NCI-H446 (cell line): ENCODE measurements around the gene C2orf72.

Experiments
- DNase-seq, 2 experiments: peaks; one replicate each; lab custom pipeline; 2025; lab: John Stamatoyannopoulos, UW

The C2orf72 gene

GRCh38 chr2:231069379-231070054 lies 32.2 kb downstream of the C2orf72 start:
- no peak for DNase-seq

- DNase-seq = no peak
These were observed 47.2 kb downstream of the C2orf72 start for GRCh38 chr2:231084565-231084964.

- no peak for DNase-seq
These were observed 51.4 kb downstream of the C2orf72 start for GRCh38 chr2:231088754-231089153.

GRCh38 chr2:231093933-231094332 lies 56.6 kb downstream of the C2orf72 start:
- DNase-seq = no peak

- DNase-seq = no peak
These were observed 57.5 kb downstream of the C2orf72 start for GRCh38 chr2:231094736-231095346.
